Lower lobe of right lung (tissue), 2 donors: Measurements from ENCODE around the gene TC2N. TPM values are rescaled to one million over a fixed set of nuclear protein-coding genes. Genes with fewer than 3 reads are reported as not detected.

Experiments used
- ATAC-seq, 2 donors: fragments of 200-7000 bp; cut with Tn5 transposase; one replicate each; pipeline ENCODE4 v1.9.1; 2020 to 2022; ENCODE audit warnings: mild to moderate bottlenecking in 2 of 2, moderate library complexity in 2 of 2
- DNase-seq: peaks from one replicate; pipeline ENCODE4 v3.0.0-alpha.2; 2020
- H3K27ac ChIP-seq: fragments of 200-600 bp; one replicate; pipeline ENCODE4 v1.8.0; 2022
- H3K27me3 ChIP-seq: fragments of 200-600 bp; one replicate; pipeline ENCODE4 v1.8.0; 2022; ENCODE audit warnings: low read depth
- H3K36me3 ChIP-seq: fragments of 200-600 bp; one replicate; pipeline ENCODE4 v1.8.0; 2022; ENCODE audit warnings: mild to moderate bottlenecking
- H3K4me1 ChIP-seq: fragments of 200-600 bp; one replicate; pipeline ENCODE4 v1.8.0; 2022
- H3K4me3 ChIP-seq: fragments of 200-600 bp; one replicate; pipeline ENCODE4 v1.8.0; 2022; ENCODE audit warnings: mild to moderate bottlenecking
- H3K9me3 ChIP-seq: fragments of 200-600 bp; one replicate; pipeline ENCODE4 v1.8.0; 2022
- CTCF ChIP-seq: fragments of 200-600 bp; IDR thresholded peaks from one replicate; pipeline ENCODE4 v1.8.0; 2022; ENCODE audit warnings: antibody characterized with exemption, mild to moderate bottlenecking
- intact Hi-C: fragments of 100-400 bp; cut with DNase I; formaldehyde crosslinking; loops from one replicate; pipeline ENCODE4 v1.11.0; 2022
- long read RNA-seq: library from polyadenylated mRNA; unstranded; transcript quantifications from one replicate; pipeline ENCODE4 v2.0.0, GENCODE V29; 2021
- total RNA-seq: library from RNA; stranded (reverse); fragmentation: NEBNext Ultra II Directional; extraction: Animal tissue kit (Norgen Biotek cat#: 25700); gene quantifications from one replicate; pipeline ENCODE4 v1.2.1, GENCODE V29; 2021
- donor health status: DM: no; HTN: yes; CAD: no; lungs with severe emphysema.

TC2N gene
- 53.1 TPM for total RNA-seq
- long read RNA-seq, full-length matches to known transcripts: 23 of 36 reads
- long read RNA-seq, partial matches to known transcripts: 2 of 36 reads
- long read RNA-seq, other reads (novel, unspliced or antisense): 11 of 36 reads

DNA sequence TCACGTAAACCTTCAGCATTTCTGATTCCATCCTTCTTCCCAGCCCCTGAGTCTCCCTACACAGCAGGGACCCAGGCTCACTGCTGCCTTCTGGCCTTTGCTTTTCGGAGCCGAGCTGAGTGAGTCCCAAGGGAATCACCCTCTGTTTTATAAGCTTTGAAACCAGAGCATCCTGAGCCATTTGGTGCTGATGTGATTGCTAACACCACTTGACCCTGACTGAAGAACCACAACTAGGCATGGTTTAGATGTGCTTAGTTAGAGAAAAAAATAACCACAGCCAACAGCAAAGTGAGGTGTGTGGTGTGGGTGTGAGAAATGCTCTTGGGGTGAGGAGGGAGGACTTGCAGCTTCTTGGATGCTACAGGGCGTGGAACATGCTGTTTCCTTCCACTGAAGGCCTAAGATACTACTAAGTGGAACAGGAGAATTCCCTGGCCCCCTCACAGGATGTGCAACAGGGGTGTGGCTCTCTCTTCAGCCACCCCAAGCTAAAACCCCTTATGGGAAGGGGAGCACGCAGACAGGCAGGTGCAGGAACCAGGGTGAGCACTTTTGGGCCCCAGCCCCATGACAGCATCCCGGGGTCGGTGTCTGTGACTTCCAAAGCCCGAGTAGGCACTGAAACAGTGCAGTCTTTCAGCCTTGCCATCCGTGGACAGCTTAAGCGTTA is at the start of gene TC2N:
Gene TC2N (minus strand): TSS at position 221 of the 673 bp plus-strand sequence. CDS start 53,767 bp downstream, outside the sequence.
- ATAC-seq (peak in 1 of 2 donors; percentile 44), DNase-seq (no peak)
- H3K36me3 ChIP-seq: peaks cover 17% of the 10 kb centered on the region
- H3K4me3 ChIP-seq: peak within 1 kb of the TSS; percentile 29
- no peaks in the 10 kb centered on the region for H3K27me3 ChIP-seq
- intact Hi-C loops: no loop called here
- no peaks in the 10 kb centered on the region for H3K9me3 ChIP-seq
- peaks cover 31% of the 10 kb centered on the region for H3K4me1 ChIP-seq
- no peak for TF ChIP-seq CTCF
- H3K27ac ChIP-seq: peak within 1 kb of the TSS; percentile 36

- no peak overlapping the region for H3K27ac ChIP-seq
- peak; percentile 46 to 65 for ATAC-seq
- intact Hi-C loops: no loop called here
- no peaks in the 10 kb centered on the region for H3K36me3 ChIP-seq
- no peak for DNase-seq
- H3K4me3 ChIP-seq: no peak overlapping the region
- H3K4me1 ChIP-seq: peaks cover 21% of the 10 kb centered on the region
- H3K9me3 ChIP-seq: no peaks in the 10 kb centered on the region
- no peak for TF ChIP-seq CTCF
- no peaks in the 10 kb centered on the region for H3K27me3 ChIP-seq
Measured at GRCh38 chr14:91912035-91912434, 44.7 kb upstream of the TC2N start.

GRCh38 chr14:91911474-91912032 is 44.2 kb upstream of the TC2N start:
- H3K9me3 ChIP-seq: no peaks in the 10 kb centered on the region
- no peaks in the 10 kb centered on the region for H3K27me3 ChIP-seq
- H3K4me1 ChIP-seq: peaks cover 21% of the 10 kb centered on the region
- peak; percentile 90 to 93 for ATAC-seq
- H3K27ac ChIP-seq: peak overlapping the region; percentile 48
- DNase-seq: no peak
- intact Hi-C loops: no loop called here
- H3K4me3 ChIP-seq: no peak overlapping the region
- no peaks in the 10 kb centered on the region for H3K36me3 ChIP-seq
- peak; percentile 48 for TF ChIP-seq CTCF

DNA sequence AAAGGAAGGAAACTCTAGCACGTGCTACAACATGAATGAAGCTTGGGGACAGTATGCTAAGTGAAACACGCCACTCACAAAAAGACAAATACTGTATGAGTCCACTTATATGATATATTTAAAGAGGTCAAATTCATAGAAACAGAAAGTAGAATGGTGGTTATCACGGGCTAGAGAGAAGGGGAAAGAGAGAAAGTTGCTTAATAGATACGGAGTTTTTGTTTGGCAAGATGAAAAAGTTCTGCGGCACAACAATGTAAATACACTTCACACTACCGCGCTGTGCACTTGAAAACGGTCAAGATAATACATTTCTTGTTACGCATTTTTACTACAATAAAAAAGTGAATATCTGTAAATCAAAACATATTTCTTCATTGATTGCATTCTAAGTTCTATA is 42.9 kb upstream of the TC2N start:
- Histone ChIP-seq H3K4me3 (no peak overlapping the region), H3K9me3 (no peaks in the 10 kb centered on the region), H3K27me3 (no peaks in the 10 kb centered on the region), H3K27ac (no peak overlapping the region), H3K4me1 (peaks cover 21% of the 10 kb centered on the region), H3K36me3 (no peaks in the 10 kb centered on the region)
- intact Hi-C loops: no loop called here
- peak in 1 of 2 donors; percentile 59 for ATAC-seq
- no peak for DNase-seq
- TF ChIP-seq CTCF: no peak

DNA sequence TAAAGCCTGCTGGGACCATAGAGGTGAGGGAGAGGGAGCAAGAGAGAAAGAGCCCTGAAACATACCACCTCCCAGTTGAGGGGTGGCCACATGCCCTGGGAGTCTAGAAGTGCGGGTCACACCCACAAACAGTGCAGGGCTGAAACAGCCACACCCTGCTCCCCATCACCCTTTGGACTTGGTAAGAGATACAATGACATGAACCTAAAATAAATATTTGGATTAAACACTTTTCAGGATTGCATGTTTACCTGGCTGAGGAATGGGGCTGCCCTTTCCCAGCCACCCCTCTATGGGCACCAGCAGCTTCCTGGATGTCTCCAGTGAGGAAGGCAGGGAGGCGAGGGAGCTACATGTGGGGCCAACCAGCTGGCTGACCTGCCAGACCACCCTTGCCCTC is 39.0 kb upstream of the TC2N start:
- Histone ChIP-seq H3K27me3 (no peaks in the 10 kb centered on the region), H3K36me3 (no peaks in the 10 kb centered on the region), H3K27ac (no peak overlapping the region), H3K4me3 (no peak overlapping the region), H3K9me3 (no peaks in the 10 kb centered on the region), H3K4me1 (peaks cover 14% of the 10 kb centered on the region)
- intact Hi-C loops: no loop called here
- DNase-seq: no peak
- TF ChIP-seq CTCF: no peak
- ATAC-seq: no peak
